Measurements from ENCODE around the gene KRTAP9-4. TPM values are rescaled to one million over a fixed set of nuclear protein-coding genes. Genes with fewer than 3 reads are reported as not detected.
A peak's percentile ranks its signal among the peaks of the same experiment; 100 is the strongest.
"Not testable (repeated sequence)": the region's sequence is repeated elsewhere in the genome, so short reads cannot be mapped to it uniquely, and the experiment has no call there.

The KRTAP9-4 gene
- polyA plus RNA-seq, 10 donors = not detected

DNA sequence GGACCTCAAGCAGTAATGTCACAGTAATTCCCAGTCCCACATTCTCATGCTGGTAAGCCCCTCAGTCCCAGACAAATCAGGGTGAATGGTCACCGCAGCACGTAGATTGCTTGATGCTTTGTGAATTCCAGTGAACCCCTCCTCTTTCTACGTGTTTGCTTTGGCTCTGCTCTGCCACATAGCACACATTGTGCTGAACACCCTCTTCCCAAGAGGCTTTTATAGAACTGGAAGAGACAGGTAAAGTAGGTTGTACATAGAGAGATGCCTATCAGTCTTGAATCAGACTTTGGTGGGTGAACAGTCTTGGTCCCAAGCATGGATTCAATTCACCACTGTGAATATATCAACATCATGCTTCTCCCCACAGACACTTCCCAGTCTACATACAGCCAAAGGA lies 15.1 kb downstream of the KRTAP9-4 start:
- DNase-seq = no peak

DNA sequence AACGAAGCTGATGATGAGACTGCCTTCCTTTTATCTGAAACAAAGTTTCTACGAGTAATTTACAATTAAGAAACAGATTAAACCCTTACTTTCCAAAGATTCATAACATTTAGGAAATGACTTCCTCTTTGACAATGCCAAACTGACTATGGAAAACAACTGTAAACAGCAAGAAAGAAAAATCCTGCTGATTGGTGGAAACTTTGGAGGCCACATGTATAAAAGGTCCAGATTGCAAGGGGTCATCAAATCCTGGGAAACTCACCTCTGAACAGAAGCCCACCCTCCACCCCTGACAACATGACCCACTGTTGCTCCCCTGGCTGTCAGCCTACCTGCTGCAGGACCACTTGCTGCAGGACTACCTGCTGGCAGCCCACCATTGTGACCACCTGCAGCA lies 15.6 kb downstream of the KRTAP9-4 start, which contains the start of gene KRTAP9-6:
TSS of gene KRTAP9-6 (plus strand) at position 301 of the 400 bp plus-strand sequence. CDS start at position 301, 0 bp downstream.
- DNase-seq = no peak

DNA sequence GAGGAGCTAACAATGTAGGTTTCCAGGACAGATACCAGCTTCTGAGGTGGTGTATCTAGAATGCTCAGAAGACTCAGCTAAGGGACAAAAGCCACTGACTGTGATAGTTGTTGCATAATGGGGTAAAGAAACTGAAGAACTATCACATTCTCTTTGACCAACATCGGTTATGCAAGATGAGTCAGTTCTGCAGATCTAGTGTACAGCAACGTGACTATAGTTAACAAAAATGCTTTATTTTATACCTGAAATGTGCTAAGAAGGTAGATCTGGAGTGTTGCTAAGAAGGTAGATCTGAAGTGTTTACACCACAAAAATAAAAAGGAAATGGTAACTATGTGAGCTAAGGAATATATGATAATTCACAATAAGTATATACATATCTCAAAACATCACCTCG lies 18.2 kb downstream of the KRTAP9-4 start:
- DNase-seq = no peak

DNA sequence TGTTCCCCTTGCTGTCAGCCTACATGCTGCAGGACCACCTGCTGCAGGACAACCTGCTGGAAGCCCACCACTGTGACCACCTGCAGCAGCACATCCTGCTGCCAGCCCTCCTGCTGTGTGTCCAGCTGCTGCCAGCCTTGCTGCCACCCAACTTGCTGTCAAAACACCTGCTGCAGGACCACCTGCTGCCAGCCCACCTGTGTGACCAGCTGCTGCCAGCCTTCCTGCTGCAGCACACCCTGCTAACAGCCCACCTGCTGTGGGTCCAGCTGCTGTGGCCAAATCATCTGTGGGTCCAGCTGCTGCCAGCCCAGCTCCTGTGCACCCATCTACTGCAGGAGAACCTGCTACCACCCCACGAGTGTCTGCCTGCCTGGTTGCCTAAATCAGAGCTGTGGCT lies 21.8 kb downstream of the KRTAP9-4 start:
- not testable (repeated sequence) for DNase-seq

DNA sequence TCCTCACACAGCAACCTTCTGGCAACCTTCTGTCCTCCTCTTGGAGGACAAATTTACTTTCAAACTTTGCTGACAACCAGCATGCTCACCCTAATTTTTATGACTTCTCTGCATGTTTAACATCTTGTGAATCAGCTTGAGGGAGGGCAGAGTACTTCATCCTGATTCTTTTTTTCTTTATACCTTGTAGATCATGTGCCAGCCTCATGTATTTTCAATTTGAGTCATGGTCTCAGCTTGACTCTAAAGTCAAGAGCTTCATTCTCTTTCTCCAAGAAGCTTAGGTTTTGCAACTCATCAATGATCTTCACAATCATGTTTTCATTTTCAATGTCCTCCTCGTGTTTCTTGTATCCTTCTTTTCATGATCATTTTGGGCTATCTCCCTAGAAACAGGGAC lies 22.4 kb downstream of the KRTAP9-4 start:
- no peak for DNase-seq

DNA sequence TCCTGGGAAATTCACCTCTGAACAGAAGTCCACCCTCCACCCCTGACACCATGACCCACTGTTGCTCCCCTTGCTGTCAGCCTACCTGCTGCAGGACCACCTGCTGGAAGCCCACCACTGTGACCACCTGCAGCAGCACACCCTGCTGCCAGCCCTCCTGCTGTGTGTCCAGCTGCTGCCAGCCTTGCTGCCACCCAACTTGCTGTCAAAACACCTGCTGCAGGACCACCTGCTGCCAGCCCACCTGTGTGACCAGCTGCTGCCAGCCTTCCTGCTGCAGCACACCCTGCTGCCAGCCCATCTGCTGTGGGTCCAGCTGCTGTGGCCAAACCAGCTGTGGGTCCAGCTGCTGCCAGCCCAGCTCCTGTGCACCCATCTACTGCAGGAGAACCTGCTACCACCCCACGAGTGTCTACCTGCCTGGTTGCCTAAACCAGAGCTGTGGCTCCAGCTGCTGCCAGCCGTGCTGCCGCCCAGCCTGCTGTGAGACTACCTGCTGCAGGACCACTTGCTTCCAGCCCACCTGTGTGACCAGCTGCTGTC lies 26.2 kb downstream of the KRTAP9-4 start, which contains the start of gene KRTAP9-7:
TSS of gene KRTAP9-7 (plus strand) at position 51 of the 543 bp plus-strand sequence. CDS start at position 51, 0 bp downstream.
- not testable (repeated sequence) for DNase-seq

DNA sequence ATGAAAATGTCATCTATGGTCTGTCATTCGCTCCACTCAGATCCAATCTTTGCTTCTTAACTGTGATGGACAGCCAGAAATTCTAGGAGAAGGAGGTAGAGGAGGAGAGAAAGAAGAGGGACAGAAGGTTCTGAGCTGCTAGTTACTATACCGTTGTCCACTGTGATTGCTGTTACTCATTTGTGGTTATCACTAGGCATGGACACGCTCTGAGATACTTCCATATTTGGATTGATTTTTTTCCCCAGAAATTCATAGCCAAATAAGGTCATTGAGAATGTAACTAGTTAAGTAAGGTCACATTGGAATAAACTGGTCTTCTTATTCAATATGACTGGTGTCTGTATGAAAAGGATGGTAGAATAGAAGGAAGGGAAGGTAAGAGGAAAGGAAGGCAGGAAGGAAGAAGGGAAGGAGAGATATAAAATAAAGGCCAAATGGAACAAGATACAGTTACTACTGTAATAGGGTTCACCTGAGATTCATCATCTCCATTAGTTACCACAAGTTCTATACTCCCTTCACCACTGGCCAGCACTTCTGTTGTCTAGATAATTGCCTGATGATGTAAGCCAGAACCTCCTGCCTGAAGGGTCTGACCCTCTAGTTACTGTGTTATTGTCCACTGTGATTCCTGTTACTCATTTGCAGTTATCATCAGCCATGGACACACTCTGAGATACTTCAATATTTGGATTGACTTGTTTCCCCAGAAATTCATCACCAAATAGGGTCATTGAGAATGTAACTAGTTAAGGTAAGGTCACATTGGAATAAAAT lies 28.9 kb downstream of the KRTAP9-4 start:
- no peak for DNase-seq

DNA sequence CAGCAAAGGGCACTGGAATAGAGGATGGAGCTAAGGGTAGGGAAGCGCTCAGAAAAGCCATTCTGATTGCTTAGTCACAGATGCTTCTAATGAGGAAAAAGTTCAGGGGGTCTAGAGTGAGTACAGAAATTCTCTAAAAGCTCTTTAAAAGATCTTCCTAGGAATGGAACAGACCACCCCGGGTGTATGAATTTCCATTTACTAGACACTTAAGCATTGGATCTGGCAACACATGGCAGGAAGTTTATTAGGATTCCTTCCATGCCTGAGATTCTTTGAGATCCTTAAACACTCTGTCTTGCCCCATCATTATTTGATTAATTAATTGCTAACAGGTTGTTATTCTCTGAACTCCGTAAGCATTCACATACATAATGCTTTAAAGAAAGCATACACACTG lies 34.6 kb downstream of the KRTAP9-4 start:
- DNase-seq = peak in 1 of 3 donors; percentile 79

DNA sequence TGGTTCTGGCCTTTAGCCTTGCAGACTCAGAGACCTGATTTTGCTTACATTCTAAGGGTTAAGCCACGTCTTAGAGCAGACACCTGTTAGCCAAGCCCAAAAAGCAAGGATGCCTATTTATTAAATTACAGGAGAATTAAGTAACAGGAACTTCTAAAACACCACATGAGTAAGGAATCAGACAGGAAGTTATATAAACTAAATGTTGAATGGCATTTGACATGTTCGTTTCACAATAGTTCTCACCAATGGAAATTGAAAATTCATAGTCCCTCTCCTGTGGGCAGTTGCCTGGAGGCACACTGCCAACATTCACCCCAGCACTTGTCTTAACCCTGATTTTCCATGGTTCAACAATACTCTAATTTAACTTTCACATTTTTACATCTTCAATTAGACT lies 35.1 kb downstream of the KRTAP9-4 start:
- no peak for DNase-seq

DNA sequence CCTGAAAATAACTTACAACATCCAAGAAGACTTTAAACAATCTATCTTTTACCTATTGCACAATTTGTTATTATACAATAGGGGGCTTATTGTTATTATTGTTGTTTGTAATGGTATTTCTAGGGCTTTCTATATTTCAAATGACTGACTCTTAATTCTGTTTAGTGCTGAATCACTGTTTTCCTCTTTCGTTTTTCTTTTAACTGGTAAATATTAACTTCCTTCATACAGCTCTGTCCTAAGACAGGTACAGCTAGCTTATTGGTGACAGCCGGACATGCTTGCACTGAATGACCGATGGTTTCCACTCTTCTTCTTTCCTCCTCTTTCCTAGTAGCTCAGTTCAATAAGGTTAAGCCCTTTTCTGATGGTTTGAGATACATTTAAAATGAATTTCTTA lies 37.6 kb downstream of the KRTAP9-4 start:
- DNase-seq = no peak

DNA sequence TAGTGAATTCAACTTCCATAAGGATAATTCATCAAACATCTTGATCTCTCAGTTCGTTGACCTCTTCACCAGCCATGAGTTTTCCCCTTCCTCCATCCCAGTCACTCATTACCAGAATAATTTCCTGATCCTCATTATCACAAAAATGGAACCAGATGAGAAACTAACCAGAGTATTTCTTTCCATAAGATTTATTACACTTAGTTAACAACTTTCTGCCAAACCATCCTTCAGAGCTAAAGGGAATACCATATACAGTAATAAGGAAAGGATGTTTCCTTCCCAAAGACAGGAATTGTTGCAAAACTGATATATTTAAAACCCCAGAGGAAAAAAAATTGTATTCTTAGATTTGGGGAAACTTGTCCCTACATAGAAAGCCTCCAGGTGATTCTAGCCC lies 44.5 kb downstream of the KRTAP9-4 start:
- no peak for DNase-seq

DNA sequence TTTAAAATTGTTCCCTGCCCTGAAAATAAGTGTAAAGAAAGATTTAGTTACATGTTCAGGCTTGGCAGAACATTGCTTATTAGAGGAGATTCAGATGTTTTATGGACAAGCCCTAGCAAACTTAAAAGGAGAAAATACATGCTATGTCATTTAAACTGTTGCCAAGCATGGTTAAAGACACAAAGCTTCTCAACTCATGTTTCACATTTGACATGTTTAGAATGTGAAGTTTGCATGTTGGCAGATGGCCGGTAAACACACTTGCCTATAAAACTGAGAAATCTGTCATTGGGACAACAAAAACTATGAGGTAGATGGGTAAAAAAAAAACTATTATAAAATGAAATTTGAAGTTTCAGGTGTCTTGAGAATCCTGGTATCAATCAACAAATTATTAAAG lies 47.4 kb downstream of the KRTAP9-4 start:
- no peak for DNase-seq

DNA sequence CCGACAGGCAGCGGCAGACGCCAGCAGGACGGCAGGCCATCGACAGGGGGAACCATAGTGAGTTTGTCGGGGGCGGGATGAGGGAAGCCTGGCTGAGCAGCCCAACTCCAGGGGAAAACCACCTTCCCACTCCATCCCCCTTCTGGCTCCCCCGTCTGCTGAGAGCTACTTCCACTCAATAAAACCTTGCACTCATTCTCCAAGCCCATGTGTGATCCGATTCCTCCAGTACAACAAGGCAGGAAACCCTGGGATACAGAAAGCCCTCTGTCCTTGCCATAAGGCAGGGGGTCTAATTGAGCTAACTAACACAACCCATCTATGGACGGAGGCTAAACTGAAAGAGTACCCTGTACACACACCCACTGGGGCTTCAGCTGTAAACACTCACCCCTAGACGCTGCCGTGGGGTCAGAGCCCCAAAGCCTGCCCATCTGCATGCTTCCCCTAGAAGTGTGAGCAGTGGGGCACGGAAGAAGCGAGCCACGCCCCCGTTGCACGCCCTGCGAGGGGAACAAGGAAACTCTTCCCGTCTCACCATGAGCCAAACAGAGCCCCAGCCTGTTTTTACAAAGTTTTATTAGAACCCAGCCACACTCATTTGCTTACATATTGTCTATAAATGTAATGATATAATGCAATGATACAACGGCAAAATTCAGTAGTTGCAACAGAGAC lies 49.1 kb downstream of the KRTAP9-4 start:
- DNase-seq = no peak

Other genes starting within 250 kb of the KRTAP9-4 start
- gene KRTAP3-2, start 249.8 kb upstream of the KRTAP9-4 start, polyA plus RNA-seq (ENCODE audit: insufficient read length in 10 of 10) = under 1 TPM in 9 of 10 donors, not detected in 1; 0.29 to 0.91 (median 0.58) TPM
- not detected for gene KRTAP3-1, start 240.6 kb upstream of the KRTAP9-4 start, polyA plus RNA-seq (ENCODE audit: insufficient read length in 10 of 10)
- gene KRTAP1-5, start 222.5 kb upstream of the KRTAP9-4 start, polyA plus RNA-seq (ENCODE audit: insufficient read length in 10 of 10) = not detected
- gene KRTAP1-4, start 219.5 kb upstream of the KRTAP9-4 start, polyA plus RNA-seq (ENCODE audit: insufficient read length in 10 of 10) = not detected
- gene KRTAP1-3, start 214.8 kb upstream of the KRTAP9-4 start, polyA plus RNA-seq (ENCODE audit: insufficient read length in 10 of 10) = under 1 TPM in 1 of 10 donors, not detected in 9; 0.25 TPM
- not detected for gene KRTAP1-1, start 208.2 kb upstream of the KRTAP9-4 start, polyA plus RNA-seq (ENCODE audit: insufficient read length in 10 of 10)
- not detected for gene KRTAP2-1, start 202.4 kb upstream of the KRTAP9-4 start, polyA plus RNA-seq (ENCODE audit: insufficient read length in 10 of 10)
- not detected for gene KRTAP2-2, start 194.5 kb upstream of the KRTAP9-4 start, polyA plus RNA-seq (ENCODE audit: insufficient read length in 10 of 10)
- not detected for gene KRTAP2-3, start 189.6 kb upstream of the KRTAP9-4 start, polyA plus RNA-seq (ENCODE audit: insufficient read length in 10 of 10)
- gene KRTAP2-4, start 183.8 kb upstream of the KRTAP9-4 start, polyA plus RNA-seq (ENCODE audit: insufficient read length in 10 of 10) = not detected
- not detected for gene KRTAP4-7, start 165.5 kb upstream of the KRTAP9-4 start, polyA plus RNA-seq (ENCODE audit: insufficient read length in 10 of 10)
- not detected for gene KRTAP4-8, start 151.5 kb upstream of the KRTAP9-4 start, polyA plus RNA-seq (ENCODE audit: insufficient read length in 10 of 10)
- gene KRTAP4-16, start 147.5 kb upstream of the KRTAP9-4 start, polyA plus RNA-seq (ENCODE audit: insufficient read length in 10 of 10) = not detected
- not detected for gene KRTAP4-9, start 144.3 kb upstream of the KRTAP9-4 start, polyA plus RNA-seq (ENCODE audit: insufficient read length in 10 of 10)
- gene KRTAP4-11, start 131.3 kb upstream of the KRTAP9-4 start, polyA plus RNA-seq (ENCODE audit: insufficient read length in 10 of 10) = not detected
- not detected for gene KRTAP4-12, start 125.5 kb upstream of the KRTAP9-4 start, polyA plus RNA-seq (ENCODE audit: insufficient read length in 10 of 10)
- gene KRTAP4-6, start 109.1 kb upstream of the KRTAP9-4 start, polyA plus RNA-seq (ENCODE audit: insufficient read length in 10 of 10) = not detected
- gene KRTAP4-5, start 99.9 kb upstream of the KRTAP9-4 start, polyA plus RNA-seq (ENCODE audit: insufficient read length in 10 of 10) = not detected
- gene KRTAP4-4, start 88.9 kb upstream of the KRTAP9-4 start, polyA plus RNA-seq (ENCODE audit: insufficient read length in 10 of 10) = not detected
- not detected for gene KRTAP4-3, start 81.5 kb upstream of the KRTAP9-4 start, polyA plus RNA-seq (ENCODE audit: insufficient read length in 10 of 10)
- not detected for gene KRTAP4-2, start 71.5 kb upstream of the KRTAP9-4 start, polyA plus RNA-seq (ENCODE audit: insufficient read length in 10 of 10)
- gene KRTAP4-1, start 64.8 kb upstream of the KRTAP9-4 start, polyA plus RNA-seq (ENCODE audit: insufficient read length in 10 of 10) = not detected
- not detected for gene KRTAP9-1, start 59.8 kb upstream of the KRTAP9-4 start, polyA plus RNA-seq (ENCODE audit: insufficient read length in 10 of 10)
- not detected for gene KRTAP9-2, start 23.0 kb upstream of the KRTAP9-4 start, polyA plus RNA-seq (ENCODE audit: insufficient read length in 10 of 10)
- gene KRTAP9-3, start 17.2 kb upstream of the KRTAP9-4 start, polyA plus RNA-seq (ENCODE audit: insufficient read length in 10 of 10) = not detected
- not detected for gene KRTAP9-8, start 11.7 kb upstream of the KRTAP9-4 start, polyA plus RNA-seq (ENCODE audit: insufficient read length in 10 of 10)
- not detected for gene KRTAP9-9, start 5.7 kb downstream of the KRTAP9-4 start, polyA plus RNA-seq (ENCODE audit: insufficient read length in 10 of 10)
- under 1 TPM in 5 of 10 donors, not detected in 5; 0.15 to 0.30 (median 0.27) TPM for gene KRTAP9-6, start 15.7 kb downstream of the KRTAP9-4 start, polyA plus RNA-seq (ENCODE audit: insufficient read length in 10 of 10)
- not detected for gene KRTAP9-7, start 26.0 kb downstream of the KRTAP9-4 start, polyA plus RNA-seq (ENCODE audit: insufficient read length in 10 of 10)
- gene KRTAP29-1, start 53.2 kb downstream of the KRTAP9-4 start, polyA plus RNA-seq (ENCODE audit: insufficient read length in 10 of 10) = not detected
- gene KRTAP16-1, start 59.6 kb downstream of the KRTAP9-4 start, polyA plus RNA-seq (ENCODE audit: insufficient read length in 10 of 10) = not detected
- gene KRTAP17-1, start 66.0 kb downstream of the KRTAP9-4 start, polyA plus RNA-seq (ENCODE audit: insufficient read length in 10 of 10) = not detected
- gene KRT33A, start 101.1 kb downstream of the KRTAP9-4 start, polyA plus RNA-seq (ENCODE audit: insufficient read length in 10 of 10) = not detected
- under 1 TPM in 6 of 10 donors, not detected in 4; 0.09 to 0.26 (median 0.18) TPM for gene KRT33B, start 120.1 kb downstream of the KRTAP9-4 start, polyA plus RNA-seq (ENCODE audit: insufficient read length in 10 of 10)
- under 1 TPM in 1 of 10 donors, not detected in 9; 0.12 TPM for gene KRT34, start 132.6 kb downstream of the KRTAP9-4 start, polyA plus RNA-seq (ENCODE audit: insufficient read length in 10 of 10)
- gene KRT31, start 147.9 kb downstream of the KRTAP9-4 start, polyA plus RNA-seq (ENCODE audit: insufficient read length in 10 of 10) = 1 to 10 TPM; 3.3 to 6.5 (median 4.7) TPM
- gene KRT37, start 174.9 kb downstream of the KRTAP9-4 start, polyA plus RNA-seq (ENCODE audit: insufficient read length in 10 of 10) = not detected
- gene KRT38, start 191.3 kb downstream of the KRTAP9-4 start, polyA plus RNA-seq (ENCODE audit: insufficient read length in 10 of 10) = not detected
- under 1 TPM in 1 of 10 donors, not detected in 9; 0.11 TPM for gene KRT32, start 217.7 kb downstream of the KRTAP9-4 start, polyA plus RNA-seq (ENCODE audit: insufficient read length in 10 of 10)
- not detected for gene KRT35, start 231.5 kb downstream of the KRTAP9-4 start, polyA plus RNA-seq (ENCODE audit: insufficient read length in 10 of 10)
- not detected for gene KRT36, start 240.2 kb downstream of the KRTAP9-4 start, polyA plus RNA-seq (ENCODE audit: insufficient read length in 10 of 10)